Measurements from ENCODE around the gene TRIB2.

TRIB2 gene

DNA sequence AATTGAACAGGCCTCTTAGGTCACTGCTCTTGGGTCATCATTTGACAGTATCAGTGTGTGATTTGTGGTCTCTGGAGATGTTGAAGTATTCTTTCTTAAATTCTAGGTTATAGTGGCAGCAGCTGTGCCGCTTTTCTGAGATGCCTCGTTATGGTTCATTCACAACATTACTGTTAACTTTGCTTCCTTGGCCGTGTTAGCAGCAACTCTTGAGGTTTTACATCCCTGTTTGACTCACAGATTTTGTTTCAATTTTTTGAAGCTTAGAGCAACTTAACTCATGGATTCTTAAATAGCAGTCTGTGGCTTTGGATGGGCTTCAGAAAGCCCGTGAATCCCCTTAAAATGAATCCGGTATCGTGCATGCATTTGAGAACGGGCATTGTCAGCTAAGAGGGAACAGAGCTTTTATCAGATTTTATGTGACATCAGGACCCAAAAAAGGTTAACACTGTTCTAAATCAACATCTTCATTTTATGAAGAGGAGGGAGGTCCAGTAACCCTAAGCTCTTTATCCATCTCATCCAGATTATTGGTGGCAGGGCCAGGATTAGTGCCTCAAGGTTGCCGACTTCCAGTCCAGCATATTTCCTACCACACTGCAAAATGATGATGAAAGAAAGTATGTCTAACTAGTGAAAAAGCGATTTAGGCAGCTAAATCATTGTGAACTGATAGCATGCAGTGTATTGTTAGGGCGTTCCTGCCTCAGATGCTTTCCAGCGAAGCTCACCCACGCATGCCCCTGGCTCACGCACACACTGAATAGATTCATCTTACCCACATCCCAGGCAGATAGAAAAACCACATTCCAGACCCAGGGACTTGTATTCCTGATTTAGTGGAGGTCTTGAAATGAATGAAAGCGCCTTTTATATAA, 5.1 kb downstream of the TRIB2 start:
- DNase-seq = no peak

DNA sequence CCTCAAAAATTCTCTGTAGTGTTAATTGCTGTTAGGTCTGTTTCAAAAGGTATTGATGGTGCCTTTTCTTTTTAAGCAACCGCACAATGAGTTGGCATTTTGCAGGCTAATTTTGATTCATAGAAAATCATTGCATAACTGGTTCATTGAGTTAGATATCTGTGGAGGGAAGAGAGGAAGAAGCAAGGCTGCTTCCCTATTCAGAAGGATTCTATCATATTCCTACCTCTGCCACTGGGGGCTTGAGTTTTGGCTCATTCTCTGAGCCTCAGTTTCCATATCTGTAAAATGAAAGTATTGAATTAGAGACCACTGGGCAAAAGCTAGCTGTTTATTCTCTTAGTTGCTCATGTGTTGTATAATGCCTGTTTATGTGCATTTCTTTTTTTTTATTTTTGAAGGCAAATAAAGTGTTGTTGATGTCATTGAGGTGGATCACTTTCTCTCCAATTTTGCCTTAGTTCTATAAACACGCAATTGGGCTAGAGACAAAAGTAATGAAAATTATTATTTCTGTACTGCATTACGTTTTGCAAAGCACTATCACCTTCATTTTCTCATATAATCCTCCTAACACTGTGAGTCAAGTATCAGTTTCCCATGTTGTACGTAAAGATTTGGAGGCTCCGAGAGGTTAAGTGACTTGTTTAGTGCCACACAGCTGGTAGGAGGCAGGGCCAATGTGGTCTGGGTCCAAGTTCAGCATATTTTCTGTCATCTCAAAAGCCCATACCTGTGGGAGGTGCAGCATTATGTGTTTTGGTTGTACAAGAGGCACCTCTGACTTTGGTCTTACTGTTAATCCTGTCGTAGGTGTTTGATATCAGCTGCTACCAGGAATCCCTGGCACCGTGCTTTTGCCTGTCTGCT, 5.9 kb downstream of the TRIB2 start:
- peak in 1 of 2 experiments; percentile 10 for DNase-seq

DNA sequence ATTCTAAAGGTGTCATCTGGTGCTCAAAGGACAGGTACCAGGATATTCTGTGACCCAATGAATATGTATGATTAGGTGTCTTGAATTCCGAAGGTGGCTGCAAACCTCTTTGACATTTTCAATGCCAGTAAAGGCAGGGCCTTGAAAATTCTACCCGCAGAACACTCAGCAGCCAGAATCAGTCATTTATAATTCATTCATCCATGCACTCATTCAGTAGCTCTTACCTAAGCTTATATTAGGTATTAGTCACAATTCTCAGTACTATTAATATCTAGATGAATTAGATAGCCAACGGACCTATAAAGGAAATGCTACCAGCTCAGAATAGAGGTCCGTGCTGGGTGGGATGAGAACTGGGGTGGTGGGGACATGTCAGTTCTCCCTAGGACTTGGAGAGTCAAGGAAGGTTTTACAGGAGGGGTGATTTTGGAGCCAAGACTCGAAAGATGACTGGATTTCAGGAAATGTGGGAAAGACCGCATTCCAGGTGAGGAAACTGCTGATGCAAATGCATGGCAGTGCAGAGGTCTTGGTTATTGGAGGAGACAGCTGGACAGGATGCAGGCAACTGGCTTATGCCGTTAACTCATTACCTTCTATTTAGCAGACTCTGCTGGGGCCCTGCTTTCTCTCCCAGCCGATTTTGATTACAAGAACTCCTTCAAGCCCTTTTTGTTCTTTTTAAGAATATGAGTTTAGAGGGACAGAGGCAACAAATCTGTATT, 7.2 kb downstream of the TRIB2 start:
- no peak for DNase-seq

DNA sequence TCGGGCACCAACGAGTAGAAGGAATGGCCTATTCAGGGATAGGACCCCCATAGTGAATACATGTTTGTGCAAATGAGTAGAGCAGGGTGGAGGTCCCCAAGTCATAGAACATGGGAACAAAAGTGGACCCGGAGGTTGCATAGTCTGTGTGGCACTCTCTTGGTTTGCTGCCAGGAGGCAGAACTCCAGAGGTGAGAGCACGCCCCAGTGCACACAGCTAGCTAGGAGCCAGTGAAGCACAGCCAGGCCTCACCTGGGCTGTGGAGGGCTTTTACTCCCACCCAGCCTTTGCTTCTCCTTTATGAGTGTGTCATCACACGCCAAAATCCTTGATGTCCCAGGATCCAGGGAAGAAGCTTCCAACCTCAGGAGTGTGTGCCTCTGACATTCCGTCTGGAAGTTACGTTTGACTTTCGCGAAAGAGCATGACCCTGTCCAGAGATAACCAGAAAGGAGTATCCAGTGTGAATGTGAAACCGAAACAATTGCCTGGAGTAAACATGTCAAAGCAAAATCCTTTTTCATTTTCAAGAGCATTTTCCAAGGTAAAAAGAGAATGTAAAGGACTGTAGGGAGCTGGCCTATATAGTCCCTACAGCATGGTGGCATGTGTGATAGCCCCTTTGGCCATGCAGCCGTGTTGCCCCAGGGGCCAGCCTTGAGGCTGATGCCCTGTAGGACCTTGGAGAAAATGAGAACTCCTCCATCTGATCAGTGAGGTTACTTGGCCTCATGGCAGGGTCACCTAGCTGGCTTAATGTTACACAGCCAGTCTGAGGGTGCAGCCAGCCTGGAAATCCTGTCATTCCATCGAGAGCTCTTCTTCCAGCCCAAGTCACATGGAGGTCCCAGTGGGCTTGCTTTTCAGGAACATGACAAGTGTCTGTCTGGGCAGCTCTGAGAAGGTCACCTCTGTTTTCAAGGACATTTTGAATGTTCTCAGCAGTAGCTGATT, 8.8 kb downstream of the TRIB2 start:
- DNase-seq = no peak

DNA sequence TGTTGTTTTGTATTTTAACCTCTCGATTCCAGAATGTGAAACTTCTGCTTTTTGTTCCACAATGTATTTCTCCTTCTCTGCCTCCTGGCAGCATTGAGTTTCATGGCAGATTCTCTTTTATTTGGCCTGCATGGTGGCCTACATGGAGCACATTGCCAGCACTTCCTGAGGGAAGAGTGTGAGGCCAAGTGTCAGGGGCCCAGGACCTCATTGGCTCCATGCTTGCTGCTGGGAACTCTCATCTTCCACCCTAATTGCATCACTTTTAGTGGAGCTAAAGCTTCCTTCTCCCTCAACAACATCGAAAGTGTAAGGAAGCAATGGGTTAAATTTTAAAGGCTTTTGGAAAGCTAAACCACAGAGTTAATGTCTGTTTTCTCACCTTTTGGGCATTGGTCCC, 9.5 kb downstream of the TRIB2 start:
- DNase-seq = peak; percentile 34 to 46

DNA sequence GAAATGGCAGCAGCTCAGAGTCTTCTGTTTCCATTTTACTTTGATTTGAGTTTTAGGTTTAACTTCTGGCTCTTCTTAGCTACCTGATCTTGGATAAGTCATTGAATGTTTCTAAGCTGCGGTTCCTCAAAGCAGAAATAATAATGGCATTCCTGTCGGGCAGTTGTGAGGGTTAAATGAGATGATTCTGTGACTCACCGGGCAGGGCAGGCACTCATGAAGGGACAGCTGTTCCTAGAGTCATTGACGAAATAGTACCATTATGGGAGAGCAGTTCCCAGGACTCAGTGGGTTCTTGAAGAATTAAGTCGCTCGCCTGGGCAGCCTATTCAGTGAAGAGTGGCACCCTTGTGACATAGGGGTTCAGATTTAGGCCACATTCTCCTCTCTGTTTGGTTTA, 10.3 kb downstream of the TRIB2 start:
- DNase-seq = no peak

DNA sequence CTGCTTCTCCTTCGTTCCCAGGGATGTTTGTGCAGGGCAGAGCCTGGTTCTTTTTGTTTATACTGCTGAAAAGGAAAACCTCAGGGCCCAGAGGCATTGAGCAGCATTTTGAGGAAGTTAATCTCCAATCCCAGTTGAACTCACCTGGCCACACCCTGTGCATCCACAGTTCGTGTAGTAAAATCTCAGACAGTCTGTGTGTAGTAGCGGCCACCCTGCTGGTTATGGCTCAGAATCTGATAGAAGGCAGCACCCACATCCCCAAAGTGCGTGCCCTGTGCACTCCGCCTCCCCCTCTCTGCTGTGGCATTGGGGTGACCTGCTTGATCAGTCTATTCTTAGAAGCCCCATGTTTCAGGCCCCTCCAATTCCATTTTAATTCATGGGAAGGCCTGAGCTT, 10.9 kb downstream of the TRIB2 start:
- no peak for DNase-seq

DNA sequence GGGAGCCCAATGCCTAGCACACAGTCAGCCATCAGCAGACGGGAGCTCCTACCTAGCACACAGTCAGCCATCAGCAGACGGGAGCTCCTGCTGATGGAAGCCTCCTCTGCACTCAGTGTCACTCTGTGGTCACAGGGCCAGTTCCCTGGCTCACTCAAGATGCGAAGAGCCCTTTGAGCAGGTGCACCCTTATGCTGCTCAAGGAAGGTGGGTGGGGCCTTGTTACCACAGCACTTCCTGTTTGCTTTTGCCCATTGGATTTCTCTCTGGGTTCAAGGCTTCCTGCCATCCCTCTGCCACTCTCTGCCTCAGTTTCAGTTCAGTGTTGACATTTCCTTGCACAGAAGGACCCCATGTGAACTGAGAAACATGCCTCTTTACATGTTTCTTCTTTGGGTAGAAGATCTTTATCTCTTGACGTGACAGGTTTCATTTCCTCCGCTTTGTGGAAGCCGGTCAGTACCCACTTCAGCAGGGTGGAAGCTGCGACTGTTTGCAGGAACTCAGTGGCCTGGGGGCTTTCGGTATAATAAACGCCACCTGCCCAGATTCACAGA, 11.6 kb downstream of the TRIB2 start:
- DNase-seq = no peak

DNA sequence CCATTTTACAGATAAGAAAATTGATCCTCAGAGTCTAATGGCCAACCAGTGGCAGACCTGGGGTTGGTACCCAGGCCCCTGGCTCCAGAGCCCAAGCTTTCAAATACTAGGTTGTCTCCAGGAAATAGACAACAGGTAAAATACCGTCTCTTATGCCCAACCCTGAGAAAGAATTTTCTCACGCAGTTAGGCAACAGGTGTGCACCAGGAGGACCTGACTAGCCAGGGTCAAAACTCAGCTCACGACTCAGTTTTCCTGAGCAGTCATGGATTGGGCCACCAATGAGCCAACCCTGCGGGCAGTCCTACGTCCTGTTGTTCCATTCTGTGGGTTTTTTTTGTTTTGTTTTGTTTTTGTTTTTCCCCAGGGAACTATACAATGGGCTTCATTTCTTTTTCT, 13.5 kb downstream of the TRIB2 start:
- no peak for DNase-seq

DNA sequence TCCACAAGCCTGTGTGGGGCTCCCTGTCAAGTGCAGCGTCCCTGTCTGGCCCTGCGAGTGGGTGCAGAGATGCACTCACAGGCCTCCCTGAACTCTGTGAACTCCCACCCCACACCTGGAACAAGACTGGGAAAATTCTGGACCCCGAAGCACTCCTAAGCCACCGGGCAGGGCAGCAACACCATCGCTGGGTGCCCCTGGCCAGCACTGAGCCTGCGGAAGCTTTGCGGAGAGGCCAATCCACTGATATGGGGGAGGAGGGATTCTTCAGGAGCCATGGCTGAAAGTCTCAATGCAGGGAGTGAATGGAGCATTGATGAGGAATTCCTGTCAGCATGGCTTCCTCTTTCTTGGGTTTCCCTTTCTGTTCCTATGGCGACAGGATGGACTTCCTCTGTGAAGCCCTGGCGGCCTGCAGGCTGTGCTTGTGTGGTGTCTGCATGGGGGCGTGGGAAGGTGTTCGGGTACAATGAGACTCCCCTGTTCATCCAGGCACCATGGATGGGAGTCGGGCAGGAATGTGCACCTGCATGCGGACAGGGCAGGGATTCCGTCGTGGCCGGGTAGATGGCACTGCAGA, 15.1 kb downstream of the TRIB2 start:
- peak; percentile 19 to 48 for DNase-seq

DNA sequence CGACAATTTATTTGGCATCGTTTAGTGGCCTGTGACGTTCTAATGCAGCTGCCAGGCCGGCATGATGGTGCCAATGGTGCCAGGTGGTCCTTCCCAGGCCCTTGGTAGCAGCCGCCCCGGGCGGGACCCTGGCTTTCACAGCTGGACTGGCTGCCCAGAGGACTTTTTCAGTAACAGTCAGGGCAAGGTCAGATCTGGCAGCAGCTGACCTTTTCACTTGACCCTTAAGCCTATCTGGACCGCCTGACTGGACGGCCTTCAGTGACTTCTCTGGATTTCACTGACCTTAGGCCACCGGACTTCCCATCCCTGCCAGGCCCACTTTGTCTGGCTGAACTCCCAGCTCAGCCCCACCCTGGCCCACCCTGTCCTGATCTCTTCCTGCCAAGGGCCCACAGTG, 15.9 kb downstream of the TRIB2 start:
- no peak for DNase-seq

DNA sequence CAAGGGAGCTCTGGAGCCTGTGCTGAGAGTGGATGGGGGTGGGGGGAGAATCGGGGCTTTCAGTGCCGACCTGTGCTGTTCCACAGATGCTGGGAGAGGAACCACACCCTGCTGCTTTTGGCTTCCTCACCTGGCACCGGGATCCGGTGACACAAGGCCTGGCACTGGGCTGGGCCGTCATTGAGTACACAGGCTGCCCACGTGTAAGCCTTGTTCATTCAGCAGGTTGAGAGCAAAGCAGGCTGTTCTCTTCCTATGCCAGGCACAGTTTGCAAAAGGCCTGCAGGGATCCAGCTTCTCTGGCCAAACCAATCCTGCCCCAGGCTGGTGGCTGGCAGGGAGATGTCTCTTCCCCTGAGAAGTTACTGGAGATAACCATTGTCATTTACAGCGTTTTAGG, 17.1 kb downstream of the TRIB2 start:
- DNase-seq = no peak

DNA sequence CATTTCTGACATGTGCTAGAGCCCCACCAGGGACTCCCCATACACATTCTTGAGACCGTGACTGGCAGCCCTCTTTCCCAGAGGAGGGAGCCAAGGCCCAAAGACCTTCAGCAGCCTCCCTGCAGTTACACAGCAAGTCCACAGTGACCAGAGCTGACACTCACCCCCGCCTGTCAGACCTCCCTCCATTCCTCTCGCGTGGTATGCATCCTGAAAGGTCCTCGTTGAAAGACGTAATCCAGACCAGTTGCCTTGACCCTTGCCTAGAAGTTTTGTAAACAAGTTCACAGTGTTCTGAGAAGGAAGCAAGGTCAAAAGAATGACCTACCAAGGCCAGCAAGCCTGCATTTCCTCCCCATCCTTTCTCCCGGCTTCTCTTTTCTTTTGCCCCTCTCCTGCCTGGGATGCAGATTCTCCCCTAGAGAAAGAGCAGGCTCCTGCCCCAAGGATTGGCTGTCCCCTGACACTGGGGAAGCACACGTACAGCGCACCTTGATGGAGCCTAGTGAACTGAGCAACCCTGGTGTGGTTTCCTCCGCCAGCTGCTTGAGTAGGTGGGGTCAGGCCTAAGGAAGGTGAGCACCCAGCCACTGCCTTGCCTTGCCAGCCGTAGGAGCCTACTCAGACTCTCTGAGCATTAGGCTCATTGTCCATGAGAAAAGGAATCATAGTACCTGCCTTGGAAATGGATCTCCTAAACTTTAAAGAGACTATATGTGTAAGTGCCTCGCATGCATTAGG, 18.3 kb downstream of the TRIB2 start:
- no peak for DNase-seq

DNA sequence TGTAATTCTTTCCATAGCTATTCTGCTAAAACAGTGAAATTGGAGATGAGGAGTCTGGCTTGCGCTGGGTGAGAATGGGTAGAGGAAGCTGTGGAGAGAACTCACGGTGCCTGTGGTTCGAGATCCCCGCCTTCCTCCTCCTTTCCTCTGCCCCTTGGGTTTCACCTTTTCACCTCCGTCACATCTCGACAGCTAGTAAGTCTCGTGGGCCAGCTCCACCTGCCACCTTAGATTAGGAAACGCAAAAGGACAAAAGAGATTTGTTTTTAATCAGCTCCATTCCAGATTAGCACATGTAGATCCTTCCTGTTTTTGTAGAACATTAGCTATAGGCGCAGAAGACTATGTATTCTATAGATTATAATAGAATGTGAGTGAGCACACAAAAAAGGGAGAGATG, 20.6 kb downstream of the TRIB2 start:
- no peak for DNase-seq

DNA sequence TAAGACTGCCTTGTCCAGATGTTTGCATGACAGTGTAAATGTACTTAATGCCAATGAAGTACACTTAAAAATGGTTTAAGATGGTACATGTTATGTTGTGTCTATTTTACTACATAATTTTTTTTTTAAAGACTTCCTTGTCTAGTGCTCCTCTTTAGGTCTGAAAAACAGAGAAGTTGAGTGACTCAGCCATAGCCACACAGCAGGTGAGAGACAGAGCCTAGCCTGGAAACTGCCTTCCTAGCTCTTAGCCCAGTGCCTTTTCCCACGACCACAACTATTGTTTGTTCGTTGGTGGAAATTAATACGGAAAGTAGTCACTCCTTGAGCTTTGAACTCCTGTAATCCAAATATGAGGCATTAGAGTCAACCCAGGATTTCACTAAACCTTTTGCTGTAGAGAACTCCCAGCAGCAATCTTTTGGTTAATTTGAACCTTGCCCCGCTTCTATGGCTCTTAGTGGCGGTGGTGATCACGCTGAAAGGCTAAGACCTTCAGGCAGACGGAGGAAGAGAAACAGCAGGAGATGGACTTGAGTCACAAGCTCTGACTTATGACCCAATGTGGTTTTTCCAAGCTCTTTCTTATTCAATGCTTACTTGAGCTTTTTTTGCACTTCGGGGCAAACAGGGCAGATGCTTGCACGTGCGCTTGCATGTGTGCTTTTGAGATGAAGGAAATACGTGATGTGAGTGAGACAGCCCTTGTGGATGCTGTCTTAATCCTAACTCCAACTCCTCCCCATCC, 21.2 kb downstream of the TRIB2 start:
- no peak for DNase-seq

DNA sequence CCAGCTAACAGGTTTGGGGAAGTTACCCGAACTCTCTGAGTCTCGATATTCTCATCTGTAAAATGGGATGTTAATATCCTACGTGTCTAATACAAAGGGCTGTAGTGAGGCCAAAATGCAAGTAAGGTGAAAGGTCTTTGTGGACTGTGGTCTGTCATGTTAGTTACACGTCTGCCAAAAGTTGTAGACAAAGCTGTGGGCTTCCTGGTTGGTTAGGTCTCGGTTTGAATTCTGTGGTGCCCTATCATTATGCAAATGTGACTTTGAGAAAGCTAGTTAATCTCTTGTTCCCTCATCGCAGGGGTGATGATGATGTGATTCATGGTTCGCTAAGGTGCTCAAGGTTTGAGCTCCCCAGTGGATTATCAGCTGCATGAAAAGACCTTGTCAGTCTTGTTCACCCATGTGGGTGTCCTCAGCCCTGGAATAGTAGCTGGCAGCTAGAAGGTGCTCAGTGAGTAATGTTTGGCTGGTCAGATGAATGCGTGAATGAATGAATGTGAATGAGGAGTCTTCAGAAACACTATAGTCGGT, 23.1 kb downstream of the TRIB2 start:
- no peak for DNase-seq

DNA sequence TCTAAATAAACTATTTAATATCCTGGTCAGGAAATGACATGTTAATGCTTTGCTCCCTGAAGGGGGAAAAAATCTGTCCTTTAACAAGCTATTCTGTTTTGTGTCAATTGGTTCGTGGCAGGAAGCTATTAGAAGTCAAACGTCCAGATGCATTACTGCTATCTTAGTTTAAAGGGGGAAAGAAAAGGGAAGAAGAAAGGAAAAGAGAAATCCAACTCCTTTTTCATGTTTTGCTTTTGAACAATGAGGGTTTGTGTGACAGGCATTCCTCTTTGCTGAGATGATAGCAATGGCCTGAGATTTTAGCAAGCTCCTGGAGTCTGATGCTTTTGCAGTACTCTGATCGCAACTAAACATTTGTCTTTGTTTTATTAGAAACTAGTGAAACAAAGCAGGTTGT, 24.6 kb downstream of the TRIB2 start:
- no peak for DNase-seq

DNA sequence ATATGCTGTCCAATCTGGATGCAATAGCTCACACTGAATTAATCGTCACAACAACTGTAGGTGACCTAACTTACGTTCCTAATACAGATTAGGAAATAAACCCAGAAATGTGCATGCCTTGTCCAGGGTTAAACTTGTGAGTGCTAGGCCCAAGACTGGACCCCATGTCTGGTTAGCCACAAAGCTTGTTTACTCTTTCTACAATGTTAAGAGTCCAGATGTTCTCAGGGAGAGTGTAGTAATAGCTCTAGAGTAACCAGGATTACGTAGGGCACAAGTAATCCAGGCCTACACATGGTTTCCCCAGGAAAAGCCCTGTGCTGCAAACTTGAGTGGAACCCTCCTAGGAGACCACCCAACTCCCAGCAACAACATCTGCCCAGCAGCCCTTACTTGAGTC, 26.2 kb downstream of the TRIB2 start:
- DNase-seq = no peak

DNA sequence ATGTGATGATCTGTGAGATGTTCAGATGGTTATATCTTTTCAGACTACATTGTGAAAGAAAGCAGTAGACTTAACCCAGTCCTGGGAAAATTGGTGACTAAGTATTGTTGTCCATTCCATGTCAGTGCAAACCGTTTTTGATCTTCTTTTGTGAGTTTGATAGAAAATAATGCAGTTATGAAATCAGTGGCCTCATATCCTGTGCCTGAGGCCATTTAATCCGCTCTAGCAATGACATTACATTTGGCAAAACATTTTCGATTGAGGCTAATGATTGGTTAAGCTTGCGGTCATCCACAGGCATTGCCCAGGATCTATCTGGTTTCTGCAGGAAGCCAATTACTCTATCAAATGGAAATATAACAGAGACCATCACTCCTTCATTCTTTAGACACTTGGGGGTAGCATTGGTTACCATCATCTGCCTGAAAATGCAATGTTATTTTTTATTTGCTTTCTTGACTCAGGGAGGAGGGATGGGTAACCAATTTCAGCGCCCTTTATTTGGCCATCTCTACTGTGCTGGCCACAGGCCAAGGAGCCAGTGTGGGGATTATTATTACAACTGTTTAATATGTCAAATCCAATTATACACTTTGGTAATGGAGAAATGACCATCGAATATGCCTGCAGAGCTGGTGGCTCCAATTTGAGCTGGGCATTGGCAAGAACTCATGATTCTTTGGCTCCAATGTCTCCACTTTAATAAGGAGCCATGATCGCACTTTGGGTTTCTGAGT, 33.6 kb downstream of the TRIB2 start:
- no peak for DNase-seq
